Neutrophil (primary cell): Measurements from ENCODE around the gene SH3GL3.

ENCODE experiments used
- H3K27ac ChIP-seq: fragments of 200-600 bp; sonication (generic); 2 replicates; pipeline ENCODE4 v1.5.1; 2016; ENCODE audit warnings: mild to moderate bottlenecking, moderate library complexity
- H3K27me3 ChIP-seq: fragments of 200-600 bp; sonication (generic); 2 replicates; pipeline ENCODE4 v1.6.0; 2016; ENCODE audit warnings: mild to moderate bottlenecking
- H3K36me3 ChIP-seq: fragments of 200-600 bp; sonication (generic); 2 replicates; pipeline ENCODE4 v1.5.1; 2017
- H3K4me1 ChIP-seq, 2 experiments: fragments of 200-600 bp in 1 of 2; sonication (generic) in 1 of 2; 1 replicate in 1 of 2; 2 replicates in 1 of 2; pipeline versions ENCODE4 v1.5.1 to v1.6.1; 2013 to 2016; ENCODE audit warnings: low read depth in 1 of 2, low read length in 1 of 2, mild to moderate bottlenecking in 1 of 2, moderate library complexity in 1 of 2; ENCODE audit not compliant: control insufficient read depth in 1 of 2, insufficient read depth in 1 of 2
- H3K4me3 ChIP-seq, 2 experiments: fragments of 200-600 bp in 1 of 2; sonication (generic) in 1 of 2; 1 replicate in 1 of 2; 2 replicates in 1 of 2; pipeline ENCODE4 v1.5.1; 2013 to 2016; ENCODE audit warnings: low read depth in 1 of 2, low read length in 1 of 2, mild to moderate bottlenecking in 1 of 2, moderate library complexity in 1 of 2
- H3K9me3 ChIP-seq: fragments of 200-600 bp; sonication (generic); 2 replicates; pipeline ENCODE4 v1.5.1; 2016
- TF ChIP-seq, protein P1 (sequence below): fragments of 200-600 bp; sonication (generic); IDR thresholded peaks from 2 replicates; pipeline ENCODE4 v1.5.1; 2016; ENCODE audit warnings: antibody characterized with exemption

SH3GL3 gene

DNA sequence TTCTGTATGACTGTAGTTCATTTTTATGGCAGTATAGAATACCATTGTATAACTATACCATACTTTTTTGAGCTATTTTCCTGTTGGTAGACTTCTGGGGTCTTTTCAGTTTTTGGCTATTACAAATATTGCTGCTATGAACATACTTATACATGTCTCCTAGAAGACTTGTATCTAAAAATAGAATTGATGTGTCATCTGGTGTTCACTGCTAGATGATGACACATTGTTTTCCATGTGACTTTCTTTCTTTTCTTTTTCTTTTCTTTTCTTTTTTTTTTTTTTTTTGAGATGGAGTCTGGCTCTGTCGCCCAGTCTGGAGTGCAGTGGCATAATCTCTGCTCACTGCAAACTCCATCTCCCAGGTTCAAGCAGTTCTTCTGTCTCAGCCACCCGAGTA is 69.8 kb downstream of the SH3GL3 start:
- TF ChIP-seq, protein P1, sequence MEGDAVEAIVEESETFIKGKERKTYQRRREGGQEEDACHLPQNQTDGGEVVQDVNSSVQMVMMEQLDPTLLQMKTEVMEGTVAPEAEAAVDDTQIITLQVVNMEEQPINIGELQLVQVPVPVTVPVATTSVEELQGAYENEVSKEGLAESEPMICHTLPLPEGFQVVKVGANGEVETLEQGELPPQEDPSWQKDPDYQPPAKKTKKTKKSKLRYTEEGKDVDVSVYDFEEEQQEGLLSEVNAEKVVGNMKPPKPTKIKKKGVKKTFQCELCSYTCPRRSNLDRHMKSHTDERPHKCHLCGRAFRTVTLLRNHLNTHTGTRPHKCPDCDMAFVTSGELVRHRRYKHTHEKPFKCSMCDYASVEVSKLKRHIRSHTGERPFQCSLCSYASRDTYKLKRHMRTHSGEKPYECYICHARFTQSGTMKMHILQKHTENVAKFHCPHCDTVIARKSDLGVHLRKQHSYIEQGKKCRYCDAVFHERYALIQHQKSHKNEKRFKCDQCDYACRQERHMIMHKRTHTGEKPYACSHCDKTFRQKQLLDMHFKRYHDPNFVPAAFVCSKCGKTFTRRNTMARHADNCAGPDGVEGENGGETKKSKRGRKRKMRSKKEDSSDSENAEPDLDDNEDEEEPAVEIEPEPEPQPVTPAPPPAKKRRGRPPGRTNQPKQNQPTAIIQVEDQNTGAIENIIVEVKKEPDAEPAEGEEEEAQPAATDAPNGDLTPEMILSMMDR: no peak
- Histone ChIP-seq H3K36me3 (no peaks in the 10 kb centered on the region), H3K9me3 (peaks cover 3% of the 10 kb centered on the region), H3K27ac (no peak overlapping the region), H3K4me1 (no peaks in the 10 kb centered on the region), H3K4me3 (no peak overlapping the region), H3K27me3 (no peaks in the 10 kb centered on the region)

DNA sequence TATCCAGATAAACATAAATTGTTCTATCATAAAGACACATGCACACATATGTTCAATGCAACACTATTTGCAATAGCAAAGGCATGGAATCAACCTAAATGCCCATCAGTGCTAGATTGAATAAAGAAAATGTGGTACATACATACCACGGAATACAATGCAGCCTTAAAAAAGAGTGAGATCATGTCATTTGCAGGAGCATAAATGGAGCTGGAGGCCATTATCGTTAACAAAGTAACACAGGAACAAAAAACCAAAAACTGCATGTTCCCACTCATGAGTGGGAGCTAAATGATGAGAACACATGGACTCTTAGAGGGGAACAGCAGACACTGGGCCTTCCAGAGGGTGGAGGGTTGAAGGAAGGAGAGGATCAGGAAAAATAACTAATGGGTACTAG is 79.2 kb downstream of the SH3GL3 start:
- no peaks in the 10 kb centered on the region for H3K4me1 ChIP-seq
- H3K9me3 ChIP-seq: peaks cover 3% of the 10 kb centered on the region
- H3K36me3 ChIP-seq: no peaks in the 10 kb centered on the region
- no peaks in the 10 kb centered on the region for H3K27me3 ChIP-seq
- no peak overlapping the region for H3K27ac ChIP-seq
- TF ChIP-seq, protein P1: no peak
- H3K4me3 ChIP-seq: no peak overlapping the region

DNA sequence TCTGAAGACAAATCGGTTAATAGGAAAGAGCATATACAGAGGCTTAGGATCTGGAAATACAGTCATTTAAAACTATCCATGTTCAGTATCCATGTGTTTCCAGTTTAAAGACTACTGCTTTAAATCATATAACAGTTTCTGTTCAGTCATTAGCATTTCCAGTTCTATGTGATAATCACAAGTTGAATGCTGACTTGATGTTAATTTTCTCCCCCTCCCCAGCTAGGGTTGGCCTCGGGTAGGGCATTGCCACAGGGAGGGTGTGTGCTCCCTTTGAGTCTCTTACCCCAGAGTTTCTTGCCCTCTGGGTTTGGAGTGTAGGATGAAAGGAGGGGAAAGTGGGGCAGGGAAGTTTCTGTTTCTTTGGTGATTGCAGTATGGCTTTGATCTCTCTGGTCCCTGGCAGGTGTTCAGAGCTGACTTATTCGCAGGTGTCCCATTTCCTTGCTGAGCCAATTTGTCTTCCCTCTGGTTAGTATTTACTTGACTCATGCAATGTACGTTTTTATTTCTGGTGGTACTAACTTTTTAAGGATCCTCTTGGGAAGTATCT is 86.3 kb downstream of the SH3GL3 start:
- peaks cover 3% of the 10 kb centered on the region for H3K9me3 ChIP-seq
- H3K27ac ChIP-seq: no peak overlapping the region
- no peak overlapping the region for H3K4me3 ChIP-seq
- no peaks in the 10 kb centered on the region for H3K27me3 ChIP-seq
- no peaks in the 10 kb centered on the region for H3K4me1 ChIP-seq
- no peaks in the 10 kb centered on the region for H3K36me3 ChIP-seq
- TF ChIP-seq, protein P1: no peak

DNA sequence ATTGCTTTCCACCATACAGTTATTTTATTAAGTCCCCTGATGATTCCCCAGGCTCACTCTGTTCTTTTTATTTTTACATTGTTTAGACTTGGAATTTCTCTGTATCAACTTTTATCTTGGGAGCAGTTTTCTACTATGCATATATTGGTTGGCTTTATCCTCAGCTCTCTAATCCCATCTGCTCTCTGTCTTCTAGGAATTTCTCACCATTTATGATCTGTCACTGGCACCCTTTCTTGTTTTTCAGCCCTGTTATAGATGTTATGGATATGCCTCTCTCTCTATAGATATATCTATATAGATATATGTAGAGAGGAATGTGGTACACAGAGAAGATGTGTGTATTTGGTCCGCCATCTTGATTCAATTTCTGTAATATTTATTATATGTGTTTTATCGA is 90.5 kb downstream of the SH3GL3 start:
- H3K27me3 ChIP-seq: no peaks in the 10 kb centered on the region
- H3K36me3 ChIP-seq: no peaks in the 10 kb centered on the region
- H3K27ac ChIP-seq: no peak overlapping the region
- TF ChIP-seq, protein P1: no peak
- no peaks in the 10 kb centered on the region for H3K9me3 ChIP-seq
- no peaks in the 10 kb centered on the region for H3K4me1 ChIP-seq
- no peak overlapping the region for H3K4me3 ChIP-seq

DNA sequence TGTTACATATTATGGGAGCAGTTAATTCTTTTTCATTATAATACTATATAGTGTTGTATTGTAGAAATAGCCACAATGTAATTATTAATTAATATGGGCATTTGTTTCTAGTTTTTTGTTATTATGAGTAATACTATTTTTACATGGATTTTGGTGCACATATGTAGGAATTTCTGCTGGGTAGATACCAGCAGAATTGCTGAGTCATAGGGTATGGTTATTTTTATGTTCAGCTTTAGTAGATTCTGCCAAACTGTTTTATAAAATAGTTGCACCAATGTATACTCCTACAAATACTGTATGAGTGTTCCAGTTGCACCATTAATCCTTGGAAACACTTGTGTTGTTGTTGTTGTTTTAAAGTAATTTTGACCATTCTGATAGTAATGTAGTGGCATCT is 91.5 kb downstream of the SH3GL3 start:
- Histone ChIP-seq H3K4me1 (no peaks in the 10 kb centered on the region), H3K36me3 (no peaks in the 10 kb centered on the region), H3K4me3 (no peak overlapping the region), H3K9me3 (no peaks in the 10 kb centered on the region), H3K27me3 (no peaks in the 10 kb centered on the region), H3K27ac (no peak overlapping the region)
- TF ChIP-seq, protein P1: no peak
